ENCODE data around the gene AGBL1.

Gene AGBL1

GRCh38 chr15:86337071-86337470 is 257.4 kb downstream of the AGBL1 start:
- no peak for TF ChIP-seq POLR2AphosphoS5 (IDR thresholded peaks at IDR 0.05; ENCODE audit: low read depth, low read length)
- TF ChIP-seq SIN3A (IDR thresholded peaks at IDR 0.05; ENCODE audit: borderline replicate concordance, insufficient read depth, low read length) = no peak
- no peak for TF ChIP-seq REST (IDR thresholded peaks at IDR 0.05; ENCODE audit: insufficient read depth in 1 of 2, low read depth in 2 of 2, low read length in 2 of 2)
- TF ChIP-seq FOXP2 (optimal IDR thresholded peaks at IDR 0.05; ENCODE audit: borderline replicate concordance, extremely low read depth, extremely low read length, insufficient read depth) = no peak
- TF ChIP-seq TAF1 (IDR thresholded peaks at IDR 0.05; ENCODE audit: borderline replicate concordance, insufficient read depth, low read length) = no peak

- TF ChIP-seq TAF1 (IDR thresholded peaks at IDR 0.05; ENCODE audit: borderline replicate concordance, insufficient read depth, low read length) = no peak
- TF ChIP-seq SIN3A (IDR thresholded peaks at IDR 0.05; ENCODE audit: borderline replicate concordance, insufficient read depth, low read length) = no peak
- TF ChIP-seq FOXP2 (optimal IDR thresholded peaks at IDR 0.05; ENCODE audit: borderline replicate concordance, extremely low read depth, extremely low read length, insufficient read depth) = no peak
- no peak for TF ChIP-seq REST (IDR thresholded peaks at IDR 0.05; ENCODE audit: insufficient read depth in 1 of 2, low read depth in 2 of 2, low read length in 2 of 2)
Observed at GRCh38 chr15:86347245-86347644, 267.6 kb downstream of the AGBL1 start.

- TF ChIP-seq TAF1 (IDR thresholded peaks at IDR 0.05; ENCODE audit: borderline replicate concordance, insufficient read depth, low read length) = no peak
- TF ChIP-seq POLR2AphosphoS5 (IDR thresholded peaks at IDR 0.05; ENCODE audit: low read depth, low read length) = no peak
- TF ChIP-seq FOXP2 (optimal IDR thresholded peaks at IDR 0.05; ENCODE audit: borderline replicate concordance, extremely low read depth, extremely low read length, insufficient read depth) = no peak
- no peak for TF ChIP-seq REST (IDR thresholded peaks at IDR 0.05; ENCODE audit: insufficient read depth in 1 of 2, low read depth in 2 of 2, low read length in 2 of 2)
- TF ChIP-seq SIN3A (IDR thresholded peaks at IDR 0.05; ENCODE audit: borderline replicate concordance, insufficient read depth, low read length) = no peak
Observed at GRCh38 chr15:86349565-86349964, 269.9 kb downstream of the AGBL1 start.

- TF ChIP-seq REST (IDR thresholded peaks at IDR 0.05; ENCODE audit: insufficient read depth in 1 of 2, low read depth in 2 of 2, low read length in 2 of 2) (no peak), SIN3A (IDR thresholded peaks at IDR 0.05; ENCODE audit: borderline replicate concordance, insufficient read depth, low read length) (no peak), TAF1 (IDR thresholded peaks at IDR 0.05; ENCODE audit: borderline replicate concordance, insufficient read depth, low read length) (no peak), FOXP2 (optimal IDR thresholded peaks at IDR 0.05; ENCODE audit: borderline replicate concordance, extremely low read depth, extremely low read length, insufficient read depth) (no peak), POLR2AphosphoS5 (IDR thresholded peaks at IDR 0.05; ENCODE audit: low read depth, low read length) (no peak)
Observed at GRCh38 chr15:86353213-86353612, 273.5 kb downstream of the AGBL1 start.

GRCh38 chr15:86355361-86355760 is 275.7 kb downstream of the AGBL1 start:
- no peak for TF ChIP-seq TAF1 (IDR thresholded peaks at IDR 0.05; ENCODE audit: borderline replicate concordance, insufficient read depth, low read length)
- no peak for TF ChIP-seq FOXP2 (optimal IDR thresholded peaks at IDR 0.05; ENCODE audit: borderline replicate concordance, extremely low read depth, extremely low read length, insufficient read depth)
- TF ChIP-seq SIN3A (IDR thresholded peaks at IDR 0.05; ENCODE audit: borderline replicate concordance, insufficient read depth, low read length) = no peak
- TF ChIP-seq REST (IDR thresholded peaks at IDR 0.05; ENCODE audit: insufficient read depth in 1 of 2, low read depth in 2 of 2, low read length in 2 of 2) = no peak
- TF ChIP-seq POLR2AphosphoS5 (IDR thresholded peaks at IDR 0.05; ENCODE audit: low read depth, low read length) = no peak

Data from PFSK-1 (cell line).